Activated CD8-positive, alpha-beta T cell treated with anti-CD3 and anti-CD28 coated beads for 36 hours (primary cell): Measurements from ENCODE around the gene TAF4. TPM values are rescaled to one million over a fixed set of nuclear protein-coding genes. Genes with fewer than 3 reads are reported as not detected.

ENCODE experiments used
- ATAC-seq: fragments of 200-7000 bp; cut with Tn5 transposase; one replicate; pipeline ENCODE4 v1.10.0; 2021; ENCODE audit warnings: mild to moderate bottlenecking, moderate library complexity
- CTCF ChIA-PET: fragments of 350-600 bp; sonication (Branson Sonifier 250); formaldehyde crosslinking; loops from one replicate; lab custom pipeline; 2021; ENCODE audit warnings: antibody characterized with exemption; lab: Charles Lee
- POLR2A ChIA-PET: fragments of 350-600 bp; sonication (Branson Sonifier 250); formaldehyde crosslinking; loops from one replicate; lab custom pipeline; 2021; ENCODE audit warnings: antibody characterized with exemption; lab: Charles Lee
- DNase-seq: peaks from one replicate; pipeline ENCODE4 v3.0.0-alpha.2; 2020
- H3K27ac Mint-ChIP-seq: one replicate; pipeline ENCODE4 v1.8.0; 2021; ENCODE audit warnings: mild to moderate bottlenecking, mixed read lengths
- H3K27me3 Mint-ChIP-seq: one replicate; pipeline ENCODE4 v1.8.0; 2021; ENCODE audit warnings: mixed read lengths
- H3K36me3 Mint-ChIP-seq: one replicate; pipeline ENCODE4 v1.8.0; 2021; ENCODE audit warnings: low read depth, mixed read lengths
- H3K4me1 Mint-ChIP-seq: one replicate; pipeline ENCODE4 v1.8.0; 2021; ENCODE audit warnings: low read depth, mixed read lengths
- H3K4me3 Mint-ChIP-seq: one replicate; pipeline ENCODE4 v1.8.0; 2021; ENCODE audit warnings: mild to moderate bottlenecking, moderate library complexity, mixed read lengths
- H3K9me3 Mint-ChIP-seq: one replicate; pipeline ENCODE4 v1.8.0; 2021; ENCODE audit warnings: mixed read lengths
- CTCF ChIP-seq: fragments of 200-600 bp; IDR thresholded peaks from one replicate; pipeline ENCODE4 v1.8.0; 2022; ENCODE audit warnings: antibody characterized with exemption, mild to moderate bottlenecking
- intact Hi-C: fragments of 100-400 bp; cut with micrococcal nuclease; formaldehyde crosslinking; loops from one replicate; pipeline ENCODE4 v1.10.0; 2022
- total RNA-seq, 2 experiments: library from RNA; stranded (reverse); gene quantifications; one replicate each; pipeline ENCODE4 v1.2.3, GENCODE V29; 2021

TAF4 gene
- total RNA-seq, 2 experiments from 2014 or later = 14.1 to 15.9 TPM

- intact Hi-C loops = no loop called here
- no peaks in the 10 kb centered on the region for H3K9me3 Mint-ChIP-seq
Measured at GRCh38 chr20:61929971-61930666, 135.6 kb downstream of the TAF4 start.

GRCh38 chr20:61929561-61929960 is 136.1 kb downstream of the TAF4 start:
- intact Hi-C loops = no loop called here
- no peak for TF ChIP-seq CTCF
- Mint-ChIP-seq H3K27me3 (no peaks in the 10 kb centered on the region), H3K36me3 (no peaks in the 10 kb centered on the region), H3K4me1 (no peaks in the 10 kb centered on the region), H3K4me3 (no peak overlapping the region), H3K9me3 (no peaks in the 10 kb centered on the region), H3K27ac (no peak overlapping the region)
- CTCF ChIA-PET = no interaction called here
- POLR2A ChIA-PET = no interaction called here
- no peak for DNase-seq
- ATAC-seq = no peak

More at GRCh38 chr20:61929971-61930666, 135.6 kb downstream of the TAF4 start:
- no peaks in the 10 kb centered on the region for H3K36me3 Mint-ChIP-seq
- ChIA-PET CTCF (no interaction called here), POLR2A (no interaction called here)
- no peak overlapping the region for H3K4me3 Mint-ChIP-seq
- no peaks in the 10 kb centered on the region for H3K27me3 Mint-ChIP-seq
- DNase-seq (no peak), ATAC-seq (no peak)
- no peak for TF ChIP-seq CTCF
- H3K4me1 Mint-ChIP-seq = no peaks in the 10 kb centered on the region
- H3K27ac Mint-ChIP-seq = no peak overlapping the region

GRCh38 chr20:61927826-61928541 is 137.7 kb downstream of the TAF4 start:
- POLR2A ChIA-PET = no interaction called here
- TF ChIP-seq CTCF = no peak
- no peak for DNase-seq
- intact Hi-C loops = no loop called here
- Mint-ChIP-seq H3K4me3 (no peak overlapping the region), H3K27ac (no peak overlapping the region), H3K36me3 (no peaks in the 10 kb centered on the region), H3K9me3 (no peaks in the 10 kb centered on the region), H3K4me1 (no peaks in the 10 kb centered on the region), H3K27me3 (no peaks in the 10 kb centered on the region)
- no peak for ATAC-seq
- CTCF ChIA-PET = no interaction called here

- H3K4me3 Mint-ChIP-seq = no peak overlapping the region
- H3K4me1 Mint-ChIP-seq = no peaks in the 10 kb centered on the region
- H3K27ac Mint-ChIP-seq = no peak overlapping the region
- CTCF ChIA-PET = no interaction called here
- H3K27me3 Mint-ChIP-seq = no peaks in the 10 kb centered on the region
- no peak for TF ChIP-seq CTCF
- no peaks in the 10 kb centered on the region for H3K9me3 Mint-ChIP-seq
- POLR2A ChIA-PET = no interaction called here
- DNase-seq (no peak), ATAC-seq (no peak)
- H3K36me3 Mint-ChIP-seq = no peaks in the 10 kb centered on the region
- intact Hi-C loops = no loop called here
Measured at GRCh38 chr20:61927193-61927825, 138.4 kb downstream of the TAF4 start.

GRCh38 chr20:61926796-61927192 is 138.9 kb downstream of the TAF4 start:
- CTCF ChIA-PET = no interaction called here
- no peaks in the 10 kb centered on the region for H3K36me3 Mint-ChIP-seq
- intact Hi-C loops = no loop called here
- no peak overlapping the region for H3K4me3 Mint-ChIP-seq
- no peaks in the 10 kb centered on the region for H3K4me1 Mint-ChIP-seq
- no peak for TF ChIP-seq CTCF
- no peaks in the 10 kb centered on the region for H3K9me3 Mint-ChIP-seq
- ATAC-seq (no peak), DNase-seq (no peak)
- H3K27ac Mint-ChIP-seq = no peak overlapping the region
- POLR2A ChIA-PET = no interaction called here
- no peaks in the 10 kb centered on the region for H3K27me3 Mint-ChIP-seq
